OCI-LY3 (cell line): ENCODE data around the gene RABGAP1.
A peak's percentile ranks its signal among the peaks of the same experiment; 100 is the strongest.

Experiments
- H2AFZ ChIP-seq: fragments of 200-600, 300-600 bp; shearing (Covaris generic); 2 replicates; pipeline ENCODE4 v1.6.0; 2014; ENCODE audit warnings: antibody characterized with exemption, low read depth, low read length
- H3K27ac ChIP-seq: fragments of 200-600, 300-600 bp; sonication (generic); 2 replicates; pipeline ENCODE4 v1.5.1; 2014; ENCODE audit warnings: mild to moderate bottlenecking, low read length, moderate library complexity, mixed read lengths
- H3K27me3 ChIP-seq: fragments of 200-600, 300-600 bp; sonication (generic); 2 replicates; pipeline ENCODE4 v1.6.1; 2014; ENCODE audit warnings: low read depth, low read length, mixed read lengths
- H3K36me3 ChIP-seq: fragments of 200-600, 300-600 bp; sonication (generic); replicated peaks from 2 replicates; pipeline ENCODE3; 2014; ENCODE audit warnings: low read depth, low read length, mixed read lengths
- H3K4me1 ChIP-seq: fragments of 300-600, 200-600 bp; sonication (generic); 2 replicates; pipeline ENCODE4 v1.6.1; 2014; ENCODE audit warnings: low read length, mixed read lengths
- H3K4me2 ChIP-seq: fragments of 200-600, 300-600 bp; sonication (generic); 2 replicates; pipeline ENCODE4 v1.6.1; 2014; ENCODE audit warnings: low read length, mixed read lengths
- H3K4me3 ChIP-seq: fragments of 300-600, 200-600 bp; sonication (generic); 2 replicates; pipeline ENCODE4 v1.5.1; 2014; ENCODE audit warnings: antibody characterized with exemption, mild to moderate bottlenecking, low read length, moderate library complexity
- H3K79me2 ChIP-seq: fragments of 300-600, 200-600 bp; shearing (Covaris generic); 2 replicates; pipeline ENCODE4 v1.6.1; 2014; ENCODE audit warnings: mild to moderate bottlenecking, low read length, mixed read lengths
- H3K9ac ChIP-seq: fragments of 300-600, 200-600 bp; shearing (Covaris generic); 2 replicates; pipeline ENCODE4 v1.6.0; 2014; ENCODE audit warnings: mild to moderate bottlenecking, low read length, moderate library complexity
- H3K9me3 ChIP-seq: fragments of 200-600, 300-600 bp; shearing (Covaris generic); 2 replicates; pipeline ENCODE4 v1.6.1; 2014; ENCODE audit warnings: low read length, mixed read lengths; ENCODE audit not compliant: insufficient read depth
- H4K20me1 ChIP-seq: fragments of 200-600, 300-600 bp; sonication (generic); 2 replicates; pipeline ENCODE4 v1.6.1; 2016; ENCODE audit warnings: low read length, mixed read lengths; ENCODE audit not compliant: insufficient read depth
- EZH2phosphoT487 ChIP-seq: fragments of 200-600 bp; shearing (Covaris generic); IDR thresholded peaks from 2 replicates; pipeline ENCODE4 v1.6.1; 2018; ENCODE audit warnings: antibody characterized with exemption, mixed run types, low read depth
- TF ChIP-seq, protein P1 (sequence below): fragments of 200-600, 300-600 bp; sonication (generic); IDR thresholded peaks from 2 replicates; pipeline ENCODE4 v1.5.1; 2014; ENCODE audit warnings: antibody characterized with exemption, low read length, low read depth

The RABGAP1 gene

DNA sequence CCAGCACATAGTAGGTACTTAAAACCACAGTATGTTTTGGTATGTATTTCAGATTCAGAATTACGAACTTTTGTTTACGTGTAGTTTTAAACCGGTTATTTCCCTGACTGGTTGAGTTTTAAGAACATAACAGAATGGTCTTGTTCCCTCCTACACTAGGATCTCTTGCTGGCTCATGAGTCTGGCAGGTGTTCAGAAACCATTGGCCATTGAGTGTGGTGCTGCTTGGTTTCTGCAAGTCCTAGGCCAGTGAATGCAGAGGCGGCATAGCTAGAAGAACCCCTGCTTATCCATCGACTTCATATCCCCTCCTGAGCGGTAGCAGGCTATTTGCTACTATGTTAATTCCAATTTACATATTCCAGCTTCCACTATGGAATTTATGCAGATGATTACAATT, 158.2 kb downstream of the RABGAP1 start:
- no peaks in the 10 kb centered on the region for H3K9me3 ChIP-seq
- H3K9ac ChIP-seq: no peak overlapping the region
- no peak overlapping the region for H3K4me2 ChIP-seq
- TF ChIP-seq, protein P1, sequence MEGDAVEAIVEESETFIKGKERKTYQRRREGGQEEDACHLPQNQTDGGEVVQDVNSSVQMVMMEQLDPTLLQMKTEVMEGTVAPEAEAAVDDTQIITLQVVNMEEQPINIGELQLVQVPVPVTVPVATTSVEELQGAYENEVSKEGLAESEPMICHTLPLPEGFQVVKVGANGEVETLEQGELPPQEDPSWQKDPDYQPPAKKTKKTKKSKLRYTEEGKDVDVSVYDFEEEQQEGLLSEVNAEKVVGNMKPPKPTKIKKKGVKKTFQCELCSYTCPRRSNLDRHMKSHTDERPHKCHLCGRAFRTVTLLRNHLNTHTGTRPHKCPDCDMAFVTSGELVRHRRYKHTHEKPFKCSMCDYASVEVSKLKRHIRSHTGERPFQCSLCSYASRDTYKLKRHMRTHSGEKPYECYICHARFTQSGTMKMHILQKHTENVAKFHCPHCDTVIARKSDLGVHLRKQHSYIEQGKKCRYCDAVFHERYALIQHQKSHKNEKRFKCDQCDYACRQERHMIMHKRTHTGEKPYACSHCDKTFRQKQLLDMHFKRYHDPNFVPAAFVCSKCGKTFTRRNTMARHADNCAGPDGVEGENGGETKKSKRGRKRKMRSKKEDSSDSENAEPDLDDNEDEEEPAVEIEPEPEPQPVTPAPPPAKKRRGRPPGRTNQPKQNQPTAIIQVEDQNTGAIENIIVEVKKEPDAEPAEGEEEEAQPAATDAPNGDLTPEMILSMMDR: no peak
- TF ChIP-seq EZH2phosphoT487: no peak
- peaks cover 23% of the 10 kb centered on the region for H3K4me1 ChIP-seq
- no peaks in the 10 kb centered on the region for H3K79me2 ChIP-seq
- H2AFZ ChIP-seq: no peak overlapping the region
- H3K4me3 ChIP-seq: no peak overlapping the region
- no peak overlapping the region for H3K27ac ChIP-seq
- no peaks in the 10 kb centered on the region; the same call in 1 of the 2 replicates for H4K20me1 ChIP-seq
- no peaks in the 10 kb centered on the region for H3K27me3 ChIP-seq
- H3K36me3 ChIP-seq: peaks cover 56% of the 10 kb centered on the region

DNA sequence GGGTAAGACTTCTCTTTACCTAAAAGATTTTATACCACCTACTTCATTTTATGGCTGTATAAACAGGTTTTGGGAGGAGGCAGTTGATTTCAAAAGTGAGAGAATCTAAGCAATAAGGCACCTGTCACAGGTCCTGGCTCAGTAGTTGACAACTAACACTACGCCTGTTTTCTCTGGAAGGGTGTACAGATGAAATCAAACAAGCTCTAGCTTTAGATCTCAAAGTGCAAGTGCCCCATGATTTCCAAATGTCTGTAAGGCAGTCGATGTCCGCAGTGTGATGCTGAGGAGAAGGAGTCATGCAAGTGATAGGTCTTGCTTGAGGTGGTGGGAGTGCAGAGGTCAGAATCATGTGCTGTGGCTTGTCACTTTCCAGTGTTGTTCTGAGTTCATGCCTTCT, 158.7 kb downstream of the RABGAP1 start:
- no peaks in the 10 kb centered on the region; the same call in 1 of the 2 replicates for H4K20me1 ChIP-seq
- H3K9ac ChIP-seq: no peak overlapping the region
- H3K4me3 ChIP-seq: no peak overlapping the region
- TF ChIP-seq, protein P1: no peak
- no peak for TF ChIP-seq EZH2phosphoT487
- peaks cover 61% of the 10 kb centered on the region for H3K36me3 ChIP-seq
- no peaks in the 10 kb centered on the region for H3K79me2 ChIP-seq
- no peaks in the 10 kb centered on the region for H3K9me3 ChIP-seq
- H2AFZ ChIP-seq: no peak overlapping the region
- no peaks in the 10 kb centered on the region for H3K27me3 ChIP-seq
- no peak overlapping the region for H3K4me2 ChIP-seq
- peaks cover 22% of the 10 kb centered on the region for H3K4me1 ChIP-seq
- no peak overlapping the region for H3K27ac ChIP-seq

DNA sequence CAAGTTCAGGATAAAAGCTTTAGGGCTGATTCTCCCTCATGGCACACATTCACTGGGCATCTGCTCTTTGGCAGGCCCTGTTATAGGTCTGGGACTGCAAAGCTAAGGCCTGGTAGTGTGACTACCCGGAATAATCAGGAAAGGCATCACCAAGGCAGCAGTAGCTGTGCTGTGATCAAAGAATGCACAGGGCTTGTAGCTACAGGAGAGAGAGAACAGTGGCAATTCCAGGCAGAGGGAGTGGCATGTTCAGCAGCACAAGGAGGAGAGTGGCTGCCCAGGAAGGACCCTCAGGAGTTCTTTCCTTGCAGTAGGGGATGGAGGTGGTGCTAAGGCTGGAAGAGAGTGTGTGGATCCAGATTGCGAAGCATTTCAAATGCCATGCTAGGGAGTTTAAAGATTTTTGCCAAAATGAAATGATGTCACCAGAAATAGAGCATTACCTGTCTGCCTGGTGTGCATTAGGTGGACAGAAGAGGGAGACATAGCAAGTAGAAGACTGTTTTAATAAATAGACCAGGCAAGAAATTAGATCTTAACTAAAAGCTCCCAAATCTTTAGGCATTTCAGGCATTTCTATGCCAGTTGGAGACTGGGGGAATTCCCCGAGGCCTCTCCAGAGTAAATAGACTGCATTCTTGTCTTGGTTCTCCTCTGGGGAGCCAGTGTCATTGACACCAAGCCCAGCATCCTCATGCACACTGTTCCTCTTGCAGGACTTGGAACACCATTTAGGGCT, 161.7 kb downstream of the RABGAP1 start:
- H3K4me3 ChIP-seq: no peak overlapping the region
- TF ChIP-seq, protein P1: peak; percentile 38
- TF ChIP-seq EZH2phosphoT487: no peak
- H3K27me3 ChIP-seq: no peaks in the 10 kb centered on the region
- no peak overlapping the region for H3K27ac ChIP-seq
- H2AFZ ChIP-seq: no peak overlapping the region
- no peaks in the 10 kb centered on the region for H3K9me3 ChIP-seq
- H3K9ac ChIP-seq: no peak overlapping the region
- H3K4me1 ChIP-seq: no peaks in the 10 kb centered on the region
- H4K20me1 ChIP-seq: no peaks in the 10 kb centered on the region
- no peaks in the 10 kb centered on the region for H3K79me2 ChIP-seq
- peaks cover 50% of the 10 kb centered on the region for H3K36me3 ChIP-seq
- H3K4me2 ChIP-seq: no peak overlapping the region

DNA sequence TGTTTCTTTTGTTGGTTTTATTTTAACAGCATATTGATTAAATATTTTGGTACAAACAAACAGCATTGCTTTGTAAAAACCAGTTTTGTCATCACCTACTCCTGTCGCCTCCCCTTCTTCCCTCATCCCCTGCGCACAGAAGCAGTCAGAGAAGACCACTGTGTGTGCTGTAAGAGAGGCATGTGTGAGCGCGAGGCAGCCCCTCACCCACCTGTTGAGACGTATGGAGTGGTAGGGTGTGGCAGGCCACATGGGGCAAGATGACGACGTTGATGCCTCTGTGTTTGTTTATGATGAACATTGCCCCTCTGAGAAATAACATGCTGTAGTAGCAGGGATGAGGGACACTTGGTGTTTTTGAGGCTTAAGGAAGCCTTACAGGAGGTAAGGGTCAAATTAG, 164.0 kb downstream of the RABGAP1 start:
- Histone ChIP-seq H2AFZ (no peak overlapping the region), H3K4me2 (no peak overlapping the region), H3K27ac (no peak overlapping the region), H3K4me3 (no peak overlapping the region), H3K27me3 (no peaks in the 10 kb centered on the region), H4K20me1 (no peaks in the 10 kb centered on the region), H3K9ac (no peak overlapping the region), H3K9me3 (no peaks in the 10 kb centered on the region), H3K4me1 (no peaks in the 10 kb centered on the region), H3K79me2 (no peaks in the 10 kb centered on the region), H3K36me3 (peaks cover 37% of the 10 kb centered on the region)
- TF ChIP-seq, protein P1: no peak
- TF ChIP-seq EZH2phosphoT487: no peak
